Stimulated activated memory B cell treated with anti-CD40 and anti-IgM and Interleukin-4, amounts not matched to agents 10 μg/mL and 1 μg/mL and 100 μg/mL, for 72 hours (primary cell): ENCODE results near the gene CARD19.

Source experiments
- ATAC-seq: fragments of 150-1000 bp; cut with Tn5 transposase; 2 replicates; pipeline ENCODE4 v1.10.0; 2021
- H3K27ac Mint-ChIP-seq: one replicate; pipeline ENCODE4 v1.8.0; 2022; ENCODE audit warnings: mild to moderate bottlenecking, mixed read lengths
- H3K27me3 Mint-ChIP-seq: one replicate; pipeline ENCODE4 v1.8.0; 2022; ENCODE audit warnings: mixed read lengths
- H3K36me3 Mint-ChIP-seq: one replicate; pipeline ENCODE4 v1.8.0; 2022; ENCODE audit warnings: mixed read lengths
- H3K4me1 Mint-ChIP-seq: one replicate; pipeline ENCODE4 v1.8.0; 2022; ENCODE audit warnings: mixed read lengths
- H3K4me3 Mint-ChIP-seq: one replicate; pipeline ENCODE4 v1.8.0; 2022; ENCODE audit warnings: mild to moderate bottlenecking, moderate library complexity, mixed read lengths
- H3K9me3 Mint-ChIP-seq: one replicate; pipeline ENCODE4 v1.8.0; 2022; ENCODE audit warnings: mixed read lengths

CARD19 gene

GRCh38 chr9:93096131-93096802 lies at the start of gene CARD19:
Gene CARD19, plus strand, starts transcription at chr9:93096217. Its CDS starts 129 bp downstream, at chr9:93096346.
- H3K9me3 Mint-ChIP-seq: peaks cover 4% of the 10 kb centered on the region
- H3K27me3 Mint-ChIP-seq: no peaks in the 10 kb centered on the region
- peak; percentile 44 for ATAC-seq
- peaks cover 59% of the 10 kb centered on the region for H3K4me1 Mint-ChIP-seq
- peak within 1 kb of the TSS; percentile 89 for H3K4me3 Mint-ChIP-seq
- peak within 1 kb of the TSS; percentile 88 for H3K27ac Mint-ChIP-seq
- H3K36me3 Mint-ChIP-seq: peaks cover 8% of the 10 kb centered on the region

- Mint-ChIP-seq H3K27ac (peak overlapping the region; percentile 31), H3K27me3 (no peaks in the 10 kb centered on the region), H3K9me3 (no peaks in the 10 kb centered on the region), H3K4me1 (peaks cover 15% of the 10 kb centered on the region), H3K36me3 (no peaks in the 10 kb centered on the region), H3K4me3 (no peak overlapping the region)
- no peak for ATAC-seq
Observed at GRCh38 chr9:93048566-93049448, 47.2 kb upstream of the CARD19 start.

GRCh38 chr9:93049491-93049890 lies 46.5 kb upstream of the CARD19 start:
- ATAC-seq: no peak

DNA sequence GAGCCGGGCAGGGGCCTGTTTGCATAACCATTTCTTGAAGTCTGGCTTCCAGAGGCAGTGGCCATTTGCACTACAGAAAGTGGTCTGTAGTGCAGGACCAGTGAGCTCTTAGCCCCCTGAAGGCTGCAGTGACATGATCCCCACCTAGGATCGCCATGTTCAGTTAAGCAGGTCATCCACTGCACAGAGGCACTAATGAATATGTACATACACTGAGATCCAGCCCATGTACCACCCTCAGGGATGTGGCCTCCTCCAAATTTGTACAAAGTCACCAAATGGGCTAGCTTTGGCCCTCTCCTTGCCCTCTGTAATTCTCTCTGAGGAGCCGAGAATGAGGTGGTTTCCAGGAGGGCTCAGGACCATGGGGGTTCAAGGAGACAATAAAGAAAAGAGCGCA lies 45.8 kb upstream of the CARD19 start:
- H3K9me3 Mint-ChIP-seq: no peaks in the 10 kb centered on the region
- no peak for ATAC-seq
- no peaks in the 10 kb centered on the region for H3K27me3 Mint-ChIP-seq
- H3K4me1 Mint-ChIP-seq: peaks cover 19% of the 10 kb centered on the region
- no peak overlapping the region for H3K27ac Mint-ChIP-seq
- H3K4me3 Mint-ChIP-seq: no peak overlapping the region
- no peaks in the 10 kb centered on the region for H3K36me3 Mint-ChIP-seq

More at GRCh38 chr9:93049491-93049890, 46.5 kb upstream of the CARD19 start:
- Mint-ChIP-seq H3K27me3 (no peaks in the 10 kb centered on the region), H3K4me1 (peaks cover 14% of the 10 kb centered on the region), H3K36me3 (no peaks in the 10 kb centered on the region), H3K9me3 (no peaks in the 10 kb centered on the region), H3K4me3 (no peak overlapping the region), H3K27ac (peak overlapping the region; percentile 31)

- no peak for ATAC-seq
- Mint-ChIP-seq H3K4me1 (peaks cover 29% of the 10 kb centered on the region), H3K9me3 (no peaks in the 10 kb centered on the region), H3K36me3 (no peaks in the 10 kb centered on the region), H3K4me3 (no peak overlapping the region), H3K27me3 (no peaks in the 10 kb centered on the region), H3K27ac (no peak overlapping the region)
Observed at GRCh38 chr9:93051680-93052089, 44.3 kb upstream of the CARD19 start.

GRCh38 chr9:93052791-93053540 lies 43.1 kb upstream of the CARD19 start:
- Mint-ChIP-seq H3K9me3 (no peaks in the 10 kb centered on the region), H3K4me3 (no peak overlapping the region), H3K27me3 (no peaks in the 10 kb centered on the region), H3K36me3 (no peaks in the 10 kb centered on the region), H3K4me1 (peaks cover 41% of the 10 kb centered on the region), H3K27ac (peak overlapping the region; percentile 74)
- ATAC-seq: no peak

DNA sequence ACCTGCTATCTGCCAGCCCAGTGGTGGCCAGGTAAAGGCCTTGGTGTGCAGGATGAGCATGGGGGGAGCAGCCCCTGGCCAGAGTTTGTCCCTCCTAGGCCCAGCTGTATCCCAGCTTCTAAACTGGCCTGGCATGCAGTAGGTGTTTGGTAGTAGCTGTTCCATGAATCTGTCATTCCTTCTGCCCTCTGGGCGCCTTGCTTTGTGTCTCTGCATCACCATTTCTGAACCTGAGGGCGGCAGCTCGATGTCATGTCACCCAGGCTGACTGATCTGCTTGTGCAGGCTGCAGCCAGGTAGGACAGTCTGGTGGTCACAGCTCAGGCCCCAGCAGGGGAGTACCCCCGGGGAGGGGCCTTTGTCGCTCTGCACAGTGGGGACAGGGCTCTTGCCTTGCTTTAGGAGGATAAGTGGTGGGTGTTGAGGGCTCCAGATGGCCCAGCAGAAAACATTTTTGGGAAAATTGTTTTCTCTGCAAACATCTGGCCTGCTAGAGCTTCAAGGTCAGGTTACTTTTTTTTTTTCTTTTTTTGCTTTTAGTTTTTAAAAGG lies 42.2 kb upstream of the CARD19 start:
- no peaks in the 10 kb centered on the region for H3K27me3 Mint-ChIP-seq
- no peaks in the 10 kb centered on the region for H3K36me3 Mint-ChIP-seq
- peaks cover 40% of the 10 kb centered on the region for H3K4me1 Mint-ChIP-seq
- H3K4me3 Mint-ChIP-seq: no peak overlapping the region
- no peaks in the 10 kb centered on the region for H3K9me3 Mint-ChIP-seq
- ATAC-seq: no peak
- H3K27ac Mint-ChIP-seq: peak overlapping the region; percentile 74

DNA sequence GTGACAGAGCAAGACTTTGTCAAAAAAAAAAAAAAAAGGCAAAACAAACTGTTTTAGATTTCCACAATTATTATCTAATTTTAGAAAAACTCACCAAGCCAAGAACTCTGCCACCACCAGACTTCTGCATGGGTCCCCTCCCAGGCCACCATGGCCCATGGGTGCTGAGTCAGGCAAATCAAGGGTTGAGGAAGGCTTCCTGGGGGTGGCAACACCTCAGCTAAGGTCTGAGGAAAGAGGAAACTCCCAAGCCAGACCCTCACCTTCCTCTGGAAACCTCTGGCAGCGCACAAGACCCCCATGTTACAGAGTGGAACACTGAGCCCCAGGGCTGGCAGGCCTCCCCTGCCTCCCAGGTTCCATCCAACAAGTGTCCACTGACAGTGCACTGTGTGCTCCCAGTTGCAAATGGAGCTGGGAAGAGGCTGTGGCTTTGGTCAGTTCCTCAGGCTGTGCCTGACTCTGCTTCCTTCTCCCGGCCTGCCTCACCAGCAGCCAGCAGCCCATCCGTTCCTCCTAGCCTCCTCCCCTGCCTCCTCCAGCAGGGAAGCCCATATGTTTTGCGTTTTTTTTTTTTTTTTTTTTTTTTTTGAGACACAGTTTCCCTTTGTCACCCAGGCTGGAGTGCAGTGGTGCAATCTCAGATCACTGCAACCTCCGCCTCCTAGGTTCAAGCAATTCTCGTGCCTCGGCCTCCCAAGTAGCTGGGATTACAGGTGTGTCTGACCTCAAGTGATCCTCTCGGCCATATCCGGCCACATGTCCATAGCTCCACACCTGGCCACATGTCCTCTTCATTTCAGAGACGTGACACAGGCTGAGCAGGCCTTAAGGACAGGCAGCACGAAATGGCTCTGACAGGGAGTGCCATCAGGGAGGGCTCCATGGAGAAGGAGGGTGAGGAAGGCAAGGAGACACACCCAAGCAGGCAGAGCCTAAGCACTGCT lies 41.0 kb upstream of the CARD19 start:
- Mint-ChIP-seq H3K4me1 (peaks cover 40% of the 10 kb centered on the region), H3K27me3 (no peaks in the 10 kb centered on the region), H3K36me3 (no peaks in the 10 kb centered on the region), H3K9me3 (no peaks in the 10 kb centered on the region), H3K27ac (peak overlapping the region; percentile 74), H3K4me3 (no peak overlapping the region)
- ATAC-seq: no peak

GRCh38 chr9:93057042-93057702 lies 38.8 kb upstream of the CARD19 start:
- Mint-ChIP-seq H3K36me3 (no peaks in the 10 kb centered on the region), H3K4me3 (no peak overlapping the region), H3K4me1 (peaks cover 61% of the 10 kb centered on the region), H3K27ac (peak overlapping the region; percentile 74), H3K9me3 (no peaks in the 10 kb centered on the region), H3K27me3 (no peaks in the 10 kb centered on the region)
- no peak for ATAC-seq

DNA sequence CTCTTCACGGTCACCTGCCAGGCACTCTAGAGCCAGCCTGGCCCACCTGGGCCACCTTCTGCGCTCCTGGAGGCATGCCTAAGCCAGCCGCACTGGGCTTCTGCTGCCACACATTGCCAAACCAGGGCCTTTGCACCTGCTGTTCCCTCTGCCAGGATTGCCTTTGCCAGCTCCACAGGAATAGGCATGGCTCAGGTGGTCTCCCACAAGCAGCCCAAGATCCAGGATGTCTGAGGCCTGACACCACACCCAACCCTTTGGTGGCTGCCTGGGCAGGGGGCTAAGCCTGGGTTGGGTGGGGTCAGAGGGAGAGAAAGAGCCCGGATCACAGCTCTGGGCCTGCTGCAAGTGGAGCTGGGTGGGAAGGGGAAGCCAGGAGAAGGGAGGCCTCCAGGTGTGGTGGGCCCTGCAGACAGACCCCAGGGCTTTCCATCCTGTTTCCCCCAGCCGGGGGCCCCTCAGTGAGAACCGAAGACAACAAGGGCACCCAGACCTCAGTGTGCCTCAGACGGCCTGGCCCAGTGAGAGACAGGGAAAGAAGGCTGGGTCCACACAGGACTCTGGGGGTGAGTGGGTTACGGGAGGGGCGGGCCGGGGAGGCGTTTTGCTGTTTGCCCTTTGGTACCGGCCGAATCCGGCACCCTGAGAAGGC lies 38.2 kb upstream of the CARD19 start:
- H3K4me3 Mint-ChIP-seq: peak overlapping the region; percentile 56
- H3K27ac Mint-ChIP-seq: peak overlapping the region; percentile 74
- no peaks in the 10 kb centered on the region for H3K27me3 Mint-ChIP-seq
- no peaks in the 10 kb centered on the region for H3K36me3 Mint-ChIP-seq
- H3K4me1 Mint-ChIP-seq: peaks cover 68% of the 10 kb centered on the region
- no peaks in the 10 kb centered on the region for H3K9me3 Mint-ChIP-seq
- peak; percentile 54 for ATAC-seq

DNA sequence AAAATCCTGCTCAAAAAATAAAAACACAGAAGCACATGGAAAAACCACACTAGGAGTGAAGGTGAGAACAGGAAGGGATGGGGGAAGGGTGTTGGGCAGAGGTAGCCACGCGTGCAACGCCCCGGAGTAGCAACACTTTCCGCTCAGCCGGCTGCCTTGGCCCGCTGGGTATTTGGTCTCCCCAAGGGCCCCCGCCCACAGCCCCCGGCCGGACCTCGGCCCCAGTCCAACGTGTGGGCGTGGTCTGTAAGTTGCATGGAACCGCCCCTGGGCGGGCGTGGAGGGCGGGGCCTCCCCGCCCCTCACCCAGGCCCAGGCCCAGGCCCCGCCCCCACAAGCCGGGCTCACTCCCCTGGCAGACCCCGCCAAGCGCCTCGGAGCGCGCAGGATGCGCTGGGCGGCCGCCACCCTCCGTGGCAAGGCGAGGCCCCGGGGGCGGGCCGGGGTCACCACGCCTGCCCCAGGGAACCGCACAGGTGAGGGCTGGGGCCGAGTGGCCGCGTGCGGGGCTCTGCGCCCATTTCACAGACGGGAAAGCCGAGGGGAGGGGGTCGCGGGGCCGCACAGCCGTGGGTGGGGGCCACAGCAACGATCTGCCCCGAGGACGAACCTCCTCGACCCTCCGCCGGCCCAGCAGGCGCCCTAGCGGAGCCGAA lies 37.5 kb upstream of the CARD19 start, which contains the start of gene SUSD3:
Gene SUSD3 (plus strand): TSS at position 347 of the 656 bp plus-strand sequence. CDS start 42 bp downstream, at position 389.
- no peaks in the 10 kb centered on the region for H3K27me3 Mint-ChIP-seq
- peak within 1 kb of the TSS; percentile 83 for H3K4me3 Mint-ChIP-seq
- ATAC-seq: peak; percentile 89
- no peaks in the 10 kb centered on the region for H3K9me3 Mint-ChIP-seq
- no peaks in the 10 kb centered on the region for H3K36me3 Mint-ChIP-seq
- peak within 1 kb of the TSS; percentile 100 for H3K27ac Mint-ChIP-seq
- H3K4me1 Mint-ChIP-seq: peaks cover 70% of the 10 kb centered on the region

- Mint-ChIP-seq H3K4me3 (peak overlapping the region; percentile 83), H3K27ac (peak overlapping the region; percentile 100), H3K36me3 (no peaks in the 10 kb centered on the region), H3K4me1 (peaks cover 77% of the 10 kb centered on the region), H3K9me3 (no peaks in the 10 kb centered on the region), H3K27me3 (no peaks in the 10 kb centered on the region)
- ATAC-seq: peak; percentile 18
Observed at GRCh38 chr9:93059011-93059714, 36.9 kb upstream of the CARD19 start.
